K562 (cell line): ENCODE measurements around the gene RUNX1. TPM values are rescaled to one million over a fixed set of nuclear protein-coding genes. Genes with fewer than 3 reads are reported as not detected.
A peak's percentile ranks its signal among the peaks of the same experiment; 100 is the strongest.

Experiments used
- ATAC-seq: fragments of 200-7000 bp; cut with Tn5 transposase; 3 replicates; pipeline ENCODE4 v1.9.1; 2020; ENCODE audit warnings: moderate library complexity
- BruUV-seq: library from RNA; stranded (reverse); fragments of 400-500 nt; replicated peaks from 2 replicates; lab custom pipeline; 2021; lab: Mats Ljungman, UMichigan
- CTCF ChIA-PET: fragments of 300-600 bp; formaldehyde crosslinking; extraction: SDS; loops from one replicate; lab custom pipeline; 2021; ENCODE audit warnings: low intra/inter-chr PET ratio; lab: Yijun Ruan, JAX
- POLR2A ChIA-PET: fragments of 300-600, 350-650 bp; sonication (Branson Sonifier 250); formaldehyde crosslinking; extraction: SDS; loops from one replicate; lab custom pipeline; 2021; ENCODE audit warnings: antibody characterized with exemption, inconsistent platforms; lab: Yijun Ruan, JAX
- DNase-seq, 4 experiments: peaks; one replicate each; pipeline versions ENCODE4 v3.0.0 to v3.0.0-alpha.2; 2011 to 2018; ENCODE audit warnings: low spot score in 3 of 4, mixed read lengths in 3 of 4; ENCODE audit errors: extremely low read depth in 1 of 4
- FAIRE-seq: peaks from 2 replicates; lab custom pipeline; 2011; peaks lifted over from hg19 to GRCh38; lab: Jason Lieb, UNC
- H2AFZ ChIP-seq: 2 replicates; pipeline ENCODE4 v1.6.0; 2011; ENCODE audit warnings: low read depth, low read length, control low read depth, inconsistent platforms
- H3K27ac ChIP-seq: fragments of 200-600 bp; 3 replicates; pipeline ENCODE4 v1.8.0; 2011; ENCODE audit warnings: low read depth, mild to moderate bottlenecking, control low read depth, inconsistent platforms, low read length, moderate library complexity, mixed read lengths; ENCODE audit errors: extremely low read depth
- H3K27me3 ChIP-seq, 2 experiments: fragments of 300-600 bp in 1 of 2; 2 replicates in 1 of 2; 3 replicates in 1 of 2; pipeline versions ENCODE4 v1.6.0 to v1.8.0; 2011; ENCODE audit warnings: inconsistent platforms in 2 of 2, low read length in 2 of 2, mild to moderate bottlenecking in 1 of 2, mixed read lengths in 1 of 2, moderate library complexity in 1 of 2; ENCODE audit not compliant: control insufficient read depth in 2 of 2, insufficient read depth in 2 of 2
- H3K36me3 ChIP-seq: fragments of 300-600 bp; 3 replicates; pipeline ENCODE4 v1.8.0; 2011; ENCODE audit warnings: mild to moderate bottlenecking, low read length, inconsistent platforms; ENCODE audit not compliant: control insufficient read depth, insufficient read depth
- H3K4me1 ChIP-seq, 2 experiments: fragments of 200-600 bp in 1 of 2; replicated peaks in 1 of 2; 2 replicates in 1 of 2; 3 replicates in 1 of 2; pipeline versions ENCODE4 v1.5.1 to v1.8.0; 2011; ENCODE audit warnings: inconsistent platforms in 2 of 2, low read length in 2 of 2, mild to moderate bottlenecking in 1 of 2, mixed read lengths in 1 of 2, moderate library complexity in 1 of 2; ENCODE audit not compliant: control insufficient read depth in 2 of 2, insufficient read depth in 2 of 2
- H3K4me2 ChIP-seq: 2 replicates; pipeline ENCODE4 v1.6.1; 2011; ENCODE audit warnings: low read length, control low read depth, inconsistent platforms, mixed read lengths; ENCODE audit not compliant: insufficient read depth
- H3K4me3 ChIP-seq: fragments of 200-600 bp; sonication (generic), shearing (Covaris generic); 2 replicates; pipeline ENCODE4 v1.5.1; 2016; ENCODE audit warnings: control low read depth, inconsistent platforms
- H3K79me2 ChIP-seq: fragments of 200-600 bp; 3 replicates; pipeline ENCODE4 v1.8.0; 2011; ENCODE audit warnings: low read length, inconsistent platforms; ENCODE audit not compliant: control insufficient read depth, insufficient read depth
- H3K9ac ChIP-seq, 2 experiments: 2 replicates each; pipeline versions ENCODE4 v1.6.0 to v1.6.1; 2011; ENCODE audit warnings: low read depth in 2 of 2, low read length in 2 of 2, control low read depth in 1 of 2, inconsistent platforms in 1 of 2, mild to moderate bottlenecking in 1 of 2, mixed read lengths in 1 of 2; ENCODE audit not compliant: insufficient read depth in 1 of 2
- H3K9me1 ChIP-seq: one replicate; pipeline ENCODE4 v1.6.0; 2011; ENCODE audit warnings: inconsistent platforms, mild to moderate bottlenecking, low read length, moderate library complexity; ENCODE audit not compliant: control insufficient read depth, insufficient read depth
- H3K9me3 ChIP-seq: replicated peaks from 2 replicates; pipeline ENCODE4 v1.5.1; 2011; ENCODE audit warnings: low read depth, low read length, inconsistent platforms; ENCODE audit not compliant: control insufficient read depth, insufficient read depth
- H4K20me1 ChIP-seq: replicated peaks from 2 replicates; pipeline ENCODE4 v1.6.1; 2011; ENCODE audit warnings: low read length, inconsistent platforms, mixed read lengths; ENCODE audit not compliant: control insufficient read depth, insufficient read depth
- BMI1 ChIP-seq: fragments of 150-350 bp; IDR thresholded peaks from 2 replicates; pipeline ENCODE4 v1.6.1; 2014; ENCODE audit warnings: low read length
- JUND ChIP-seq, 2 experiments: IDR thresholded peaks; 2 replicates in 1 of 2; 3 replicates in 1 of 2; pipeline ENCODE4 v1.6.1; 2011; ENCODE audit warnings: borderline replicate concordance in 2 of 2, low read depth in 2 of 2, low read length in 2 of 2, improper control_type of control experiment in 1 of 2, missing biosample characterization in 1 of 2, missing genetic modification characterization in 1 of 2, missing genetic modification reagents in 1 of 2
- NFRKB ChIP-seq: fragments of 450-650 bp; IDR thresholded peaks from 2 replicates; pipeline ENCODE4 v1.6.1; 2016; ENCODE audit warnings: low read depth
- NR4A1 ChIP-seq, 2 experiments: fragments of 250-450 bp in 1 of 2; fragments of 450-650 bp in 1 of 2; sonication (Bioruptor Pico) in 1 of 2; IDR thresholded peaks; 2 replicates each; pipeline versions ENCODE4 v1.4.0 to v1.6.1; 2016 to 2020; ENCODE audit warnings: mild to moderate bottlenecking in 2 of 2, missing compliant biosample characterization in 1 of 2, missing genetic modification characterization in 1 of 2, moderate library complexity in 1 of 2
- TRIM24 ChIP-seq, 2 experiments: fragments of 450-650 bp; IDR thresholded peaks; 2 replicates each; pipeline ENCODE4 v1.6.1; 2016
- ZNF584 ChIP-seq: fragments of 200-800 bp; sonication (Bioruptor generic); IDR thresholded peaks from 2 replicates; pipeline ENCODE4 v1.6.1; 2016; ENCODE audit warnings: low read depth, mild to moderate bottlenecking, missing genetic modification characterization, missing compliant biosample characterization
- ZNF766 ChIP-seq: fragments of 200-800 bp; sonication (Bioruptor generic); conservative IDR thresholded peaks from 2 replicates; pipeline ENCODE4 v1.6.1; 2016; ENCODE audit warnings: missing genetic modification characterization, missing compliant biosample characterization
- WGBS: fragments of 100-300 bp; shearing (Covaris generic); methylation state at CpG from one replicate; pipeline ENCODE4 v1.1.6; 2016; ENCODE audit warnings: low coverage, mixed read lengths; ENCODE audit not compliant: insufficient coverage; ENCODE audit errors: missing lambda C conversion rate; 5-methylcytosine and 5-hydroxymethylcytosine counted together
- in situ Hi-C: fragments of 300-500 bp; cut with MboI; formaldehyde crosslinking; loops from 4 replicates; pipeline ENCODE4 v1.15.0; 2018; ENCODE audit warnings: inconsistent platforms, mixed read lengths
- intact Hi-C: fragments of 100-400 bp; cut with micrococcal nuclease; formaldehyde crosslinking; loops from 2 replicates; pipeline ENCODE4 v1.14.2; 2022
- polyA plus RNA-seq, 8 experiments: library from polyadenylated mRNA; depleted of rRNA in 4 of 8; stranded (reverse) in 5 of 8; unstranded in 3 of 8; fragments of >200 nt; fragmentation: Nextera tagmentation in 2 of 8; fragmentation: Illumina TruSeq in 1 of 8; extraction: Ambion mirVana in 2 of 8; extraction: Trizol in 1 of 8; gene quantifications; 2 replicates each; pipeline versions ENCODE4 v1.2.1 to v1.2.3, GENCODE V29; 2011 to 2014; ENCODE audit warnings: inconsistent platforms in 1 of 8, missing spikeins in 1 of 8
- total RNA-seq, 7 experiments: library from RNA; depleted of rRNA in 6 of 7; stranded (reverse); fragments of >200 nt in 6 of 7; fragmentation: Illumina TruSeq in 2 of 7; extraction: Trizol in 2 of 7; gene quantifications; 2 replicates each; pipeline versions ENCODE4 v1.2.1 to v1.2.3, GENCODE V29; 2011 to 2021; ENCODE audit warnings: low replicate concordance in 1 of 7
- TF ChIP-seq, protein P1 (sequence below): IDR thresholded peaks from 2 replicates; pipeline ENCODE4 v1.6.1; 2011; ENCODE audit warnings: borderline replicate concordance, low read depth, mild to moderate bottlenecking, moderate library complexity, low read length; ENCODE audit not compliant: insufficient read depth, poor library complexity, severe bottlenecking
- TF ChIP-seq, protein P2 (sequence below), 2 experiments: fragments of 150-350 bp in 1 of 2; IDR thresholded peaks; 2 replicates each; pipeline ENCODE4 v1.6.1; 2012 to 2016; ENCODE audit warnings: low read depth in 2 of 2, low read length in 2 of 2, mild to moderate bottlenecking in 1 of 2, moderate library complexity in 1 of 2

RUNX1 gene
- total and polyA plus RNA-seq, 9 of the 15 experiments (the other 6 are each of a cell fraction or from before 2014, with no cell fraction given), result 2.2 to 68.6 (median 17.8) TPM

DNA sequence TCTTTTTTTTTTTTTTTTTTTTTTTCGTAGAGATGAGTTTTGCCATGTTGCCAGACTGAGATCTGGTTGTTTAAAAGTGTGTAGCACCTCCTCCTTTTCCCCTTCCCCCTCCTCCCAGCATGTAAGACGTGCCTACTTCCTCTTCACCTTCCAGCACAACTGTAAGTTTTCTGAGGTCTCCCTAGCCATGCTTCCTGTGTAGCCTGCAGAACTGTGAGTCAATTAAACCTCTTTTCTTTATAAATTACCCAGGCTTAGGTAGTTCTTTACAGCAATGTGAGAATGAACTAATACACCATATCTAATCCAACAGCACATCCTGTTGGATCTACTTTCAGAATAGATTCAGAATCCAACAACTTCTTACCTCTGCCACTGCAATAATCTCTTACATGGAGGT, 269.2 kb downstream of the RUNX1 start:
- ChIA-PET POLR2A (no interaction called here), CTCF (no interaction called here)
- TF ChIP-seq ZNF766 (CRISPR knock-in tag) (peak; percentile 96), ZNF584 (no peak)
- Histone ChIP-seq H3K4me2 (no peak overlapping the region), H2AFZ (no peak overlapping the region), H3K27me3 (peaks cover 13% of the 10 kb centered on the region in 2 experiments), H3K9ac (no peak overlapping the region), H3K9me1 (no peaks in the 10 kb centered on the region), H3K9me3 (no peaks in the 10 kb centered on the region), H3K4me3 (no peak overlapping the region), H3K27ac (no peak overlapping the region), H4K20me1 (no peaks in the 10 kb centered on the region), H3K36me3 (no peaks in the 10 kb centered on the region), H3K4me1 (no peaks in the 10 kb centered on the region), H3K79me2 (no peaks in the 10 kb centered on the region)
- WGBS, result 0% methylated on average over 1 of the region's 2 CpGs
- DNase-seq, result no peak
- no TSS peak for BruUV-seq
- intact Hi-C loops (no loop called here), in situ Hi-C loops (no loop called here)
- ATAC-seq, result no peak
- FAIRE-seq, result no peak

DNA sequence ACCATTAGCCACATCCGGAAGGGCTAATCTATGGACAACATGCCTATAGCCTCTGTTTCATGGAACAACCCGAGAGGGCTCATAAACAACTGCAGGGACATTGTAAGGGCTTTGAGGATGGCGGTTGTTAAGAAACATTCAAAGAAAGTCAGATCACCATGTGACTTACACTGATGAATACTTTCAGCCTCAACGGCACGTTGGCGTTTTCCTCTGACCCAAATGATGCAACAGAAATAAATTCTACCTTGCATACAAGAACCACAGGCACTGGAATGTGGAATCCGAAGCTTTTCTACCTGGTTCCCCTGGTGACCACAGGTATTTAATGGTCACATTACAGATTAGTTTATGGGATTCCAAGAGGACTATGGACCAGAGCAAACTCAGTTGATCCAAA, 273.3 kb downstream of the RUNX1 start:
- intact Hi-C loops (no loop called here), in situ Hi-C loops (no loop called here)
- WGBS, result 2% methylated on average over 7 of the region's 7 CpGs
- H3K79me2 ChIP-seq, result no peaks in the 10 kb centered on the region
- POLR2A ChIA-PET, result interaction anchor here (1.0 to 2.0 kb wide), 2 partner anchors 10 to 729 kb away, joined by 3 to 10 read pairs; no protein-coding TSS in a partner anchor
- H3K9me3 ChIP-seq, result no peaks in the 10 kb centered on the region
- DNase-seq, result no peak
- H3K9me1 ChIP-seq, result no peaks in the 10 kb centered on the region
- no peaks in the 10 kb centered on the region for H3K4me1 ChIP-seq
- no peaks in the 10 kb centered on the region for H3K36me3 ChIP-seq
- no peaks in the 10 kb centered on the region for H4K20me1 ChIP-seq
- no peak overlapping the region for H2AFZ ChIP-seq
- no peak overlapping the region for H3K27ac ChIP-seq
- FAIRE-seq, result no peak
- ATAC-seq, result peak; percentile 17; the same call in 1 of the 3 replicates
- peaks cover 0 to 15% of the 10 kb centered on the region in 2 experiments; a peak in 3 of 5 replicates for H3K27me3 ChIP-seq
- H3K4me2 ChIP-seq, result no peak overlapping the region
- no peak overlapping the region for H3K9ac ChIP-seq
- CTCF ChIA-PET, result no interaction called here
- BruUV-seq, result no TSS peak
- no peak overlapping the region for H3K4me3 ChIP-seq
- peak; percentile 25; the same call in 1 of the 2 replicates for TF ChIP-seq BMI1
- no peak for TF ChIP-seq JUND (IDR thresholded peaks at IDR 0.05; ENCODE audit: borderline replicate concordance, low read depth, low read length)
- no peak for TF ChIP-seq JUND (tag; IDR thresholded peaks at IDR 0.05; ENCODE audit: borderline replicate concordance, low read depth, low read length)
- TF ChIP-seq, protein P1, sequence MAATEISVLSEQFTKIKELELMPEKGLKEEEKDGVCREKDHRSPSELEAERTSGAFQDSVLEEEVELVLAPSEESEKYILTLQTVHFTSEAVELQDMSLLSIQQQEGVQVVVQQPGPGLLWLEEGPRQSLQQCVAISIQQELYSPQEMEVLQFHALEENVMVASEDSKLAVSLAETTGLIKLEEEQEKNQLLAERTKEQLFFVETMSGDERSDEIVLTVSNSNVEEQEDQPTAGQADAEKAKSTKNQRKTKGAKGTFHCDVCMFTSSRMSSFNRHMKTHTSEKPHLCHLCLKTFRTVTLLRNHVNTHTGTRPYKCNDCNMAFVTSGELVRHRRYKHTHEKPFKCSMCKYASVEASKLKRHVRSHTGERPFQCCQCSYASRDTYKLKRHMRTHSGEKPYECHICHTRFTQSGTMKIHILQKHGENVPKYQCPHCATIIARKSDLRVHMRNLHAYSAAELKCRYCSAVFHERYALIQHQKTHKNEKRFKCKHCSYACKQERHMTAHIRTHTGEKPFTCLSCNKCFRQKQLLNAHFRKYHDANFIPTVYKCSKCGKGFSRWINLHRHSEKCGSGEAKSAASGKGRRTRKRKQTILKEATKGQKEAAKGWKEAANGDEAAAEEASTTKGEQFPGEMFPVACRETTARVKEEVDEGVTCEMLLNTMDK, result no peak
- no peak for TF ChIP-seq NR4A1 (CRISPR knock-in tag; IDR thresholded peaks at IDR 0.05)
- no peak for TF ChIP-seq NR4A1 (tag; IDR thresholded peaks at IDR 0.05)
- TF ChIP-seq, protein P2, sequence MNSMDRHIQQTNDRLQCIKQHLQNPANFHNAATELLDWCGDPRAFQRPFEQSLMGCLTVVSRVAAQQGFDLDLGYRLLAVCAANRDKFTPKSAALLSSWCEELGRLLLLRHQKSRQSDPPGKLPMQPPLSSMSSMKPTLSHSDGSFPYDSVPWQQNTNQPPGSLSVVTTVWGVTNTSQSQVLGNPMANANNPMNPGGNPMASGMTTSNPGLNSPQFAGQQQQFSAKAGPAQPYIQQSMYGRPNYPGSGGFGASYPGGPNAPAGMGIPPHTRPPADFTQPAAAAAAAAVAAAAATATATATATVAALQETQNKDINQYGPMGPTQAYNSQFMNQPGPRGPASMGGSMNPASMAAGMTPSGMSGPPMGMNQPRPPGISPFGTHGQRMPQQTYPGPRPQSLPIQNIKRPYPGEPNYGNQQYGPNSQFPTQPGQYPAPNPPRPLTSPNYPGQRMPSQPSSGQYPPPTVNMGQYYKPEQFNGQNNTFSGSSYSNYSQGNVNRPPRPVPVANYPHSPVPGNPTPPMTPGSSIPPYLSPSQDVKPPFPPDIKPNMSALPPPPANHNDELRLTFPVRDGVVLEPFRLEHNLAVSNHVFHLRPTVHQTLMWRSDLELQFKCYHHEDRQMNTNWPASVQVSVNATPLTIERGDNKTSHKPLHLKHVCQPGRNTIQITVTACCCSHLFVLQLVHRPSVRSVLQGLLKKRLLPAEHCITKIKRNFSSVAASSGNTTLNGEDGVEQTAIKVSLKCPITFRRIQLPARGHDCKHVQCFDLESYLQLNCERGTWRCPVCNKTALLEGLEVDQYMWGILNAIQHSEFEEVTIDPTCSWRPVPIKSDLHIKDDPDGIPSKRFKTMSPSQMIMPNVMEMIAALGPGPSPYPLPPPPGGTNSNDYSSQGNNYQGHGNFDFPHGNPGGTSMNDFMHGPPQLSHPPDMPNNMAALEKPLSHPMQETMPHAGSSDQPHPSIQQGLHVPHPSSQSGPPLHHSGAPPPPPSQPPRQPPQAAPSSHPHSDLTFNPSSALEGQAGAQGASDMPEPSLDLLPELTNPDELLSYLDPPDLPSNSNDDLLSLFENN (IDR thresholded peaks at IDR 0.05; ENCODE audit: low read depth in 2 of 2, low read length in 2 of 2), result no peak
- TF ChIP-seq TRIM24 (IDR thresholded peaks at IDR 0.05), result peak in 1 of 2 experiments; percentile 19; a peak in 2 of 4 replicates
- TF ChIP-seq NFRKB, result no peak
